ENCODE results near the gene IL6ST.
A peak's percentile ranks its signal among the peaks of the same experiment; 100 is the strongest.
"Not testable (repeated sequence)": the region's sequence is repeated elsewhere in the genome, so short reads cannot be mapped to it uniquely, and the experiment has no call there.

The IL6ST gene

GRCh38 chr5:55994495-55994997 is at the start of gene IL6ST:
Gene IL6ST, minus strand, starts transcription at chr5:55994963. Its CDS starts 18,685 bp downstream, at chr5:55976278.
- peak in 1 of 2 experiments; percentile 43 for DNase-seq

GRCh38 chr5:56039985-56040384 is 45.2 kb upstream of the IL6ST start:
- no peak for DNase-seq

GRCh38 chr5:56038206-56038605 is 43.4 kb upstream of the IL6ST start:
- not testable (repeated sequence) for DNase-seq

- no peak for DNase-seq
Measured at GRCh38 chr5:56037531-56038010, 42.8 kb upstream of the IL6ST start.

GRCh38 chr5:56035394-56035793 is 40.6 kb upstream of the IL6ST start:
- not testable (repeated sequence) for DNase-seq

- DNase-seq: not testable (repeated sequence)
Measured at GRCh38 chr5:56029871-56030630, 35.3 kb upstream of the IL6ST start.

GRCh38 chr5:56029457-56029856 is 34.7 kb upstream of the IL6ST start:
- DNase-seq: no peak

- no peak for DNase-seq
Measured at GRCh38 chr5:56028708-56029107, 33.9 kb upstream of the IL6ST start.

- no peak for DNase-seq
Measured at GRCh38 chr5:56026863-56027300, 32.1 kb upstream of the IL6ST start.

GRCh38 chr5:56025151-56025885 is 30.6 kb upstream of the IL6ST start:
- DNase-seq: no peak

- DNase-seq: no peak
Measured at GRCh38 chr5:56024810-56025150, 30.0 kb upstream of the IL6ST start.

- DNase-seq: no peak
Measured at GRCh38 chr5:56023296-56023695, 28.5 kb upstream of the IL6ST start.

GRCh38 chr5:56019306-56020272 is 24.8 kb upstream of the IL6ST start:
- DNase-seq: no peak

GRCh38 chr5:56018832-56019231 is 24.1 kb upstream of the IL6ST start:
- no peak for DNase-seq

- not testable (repeated sequence) for DNase-seq
Measured at GRCh38 chr5:56014701-56015100, 19.9 kb upstream of the IL6ST start.

- DNase-seq: not testable (repeated sequence)
Measured at GRCh38 chr5:56013939-56014338, 19.2 kb upstream of the IL6ST start.

GRCh38 chr5:56012281-56012963 is 17.7 kb upstream of the IL6ST start:
- peak; percentile 29 to 44 for DNase-seq

GRCh38 chr5:56011835-56012234 is 17.1 kb upstream of the IL6ST start:
- peak; percentile 35 to 53 for DNase-seq

- no peak for DNase-seq
Measured at GRCh38 chr5:56010431-56010830, 15.7 kb upstream of the IL6ST start.

- DNase-seq: no peak
Measured at GRCh38 chr5:56006600-56006999, 11.8 kb upstream of the IL6ST start.

- no peak for DNase-seq
Measured at GRCh38 chr5:56006094-56006493, 11.3 kb upstream of the IL6ST start.

- DNase-seq: no peak
Measured at GRCh38 chr5:56004874-56005273, 10.1 kb upstream of the IL6ST start.
